ENCODE data around the gene CARMIL1. TPM values are rescaled to one million over a fixed set of nuclear protein-coding genes. Genes with fewer than 3 reads are reported as not detected.

The CARMIL1 gene
- total RNA-seq, 1 donor from 2014 or later: 37.6 TPM

- no peaks in the 10 kb centered on the region for H3K27me3 ChIP-seq
- ATAC-seq: peak; percentile 99
- H3K9me3 ChIP-seq: no peaks in the 10 kb centered on the region
- H3K27ac ChIP-seq: no peak overlapping the region
- H3K36me3 ChIP-seq: no peaks in the 10 kb centered on the region
- intact Hi-C loops (cut with DNase I): no loop called here
- peak; percentile 80 for DNase-seq
- no peak overlapping the region for H3K4me3 ChIP-seq
- TF ChIP-seq CTCF (IDR thresholded peaks at IDR 0.05): peak; percentile 80
- H3K4me1 ChIP-seq: peaks cover 7% of the 10 kb centered on the region
Measured at GRCh38 chr6:25490018-25490801, 211.0 kb downstream of the CARMIL1 start.

- no peaks in the 10 kb centered on the region for H3K27me3 ChIP-seq
- no peaks in the 10 kb centered on the region for H3K36me3 ChIP-seq
- no peak for DNase-seq
- no peak for ATAC-seq
- H3K27ac ChIP-seq: no peak overlapping the region
- intact Hi-C loops (cut with DNase I): no loop called here
- no peak for TF ChIP-seq CTCF (IDR thresholded peaks at IDR 0.05)
- no peaks in the 10 kb centered on the region for H3K9me3 ChIP-seq
- H3K4me3 ChIP-seq: no peak overlapping the region
- peaks cover 7% of the 10 kb centered on the region for H3K4me1 ChIP-seq
Measured at GRCh38 chr6:25492951-25493350, 213.8 kb downstream of the CARMIL1 start.

GRCh38 chr6:25494469-25494868, 215.3 kb downstream of the CARMIL1 start:
- ATAC-seq (no peak), DNase-seq (no peak)
- Histone ChIP-seq H3K27me3 (no peaks in the 10 kb centered on the region), H3K4me3 (no peak overlapping the region), H3K4me1 (peaks cover 7% of the 10 kb centered on the region), H3K9me3 (no peaks in the 10 kb centered on the region), H3K27ac (no peak overlapping the region), H3K36me3 (no peaks in the 10 kb centered on the region)
- intact Hi-C loops (cut with DNase I): no loop called here
- no peak for TF ChIP-seq CTCF (IDR thresholded peaks at IDR 0.05)

GRCh38 chr6:25497383-25498040, 218.3 kb downstream of the CARMIL1 start:
- Histone ChIP-seq H3K27ac (no peak overlapping the region), H3K27me3 (no peaks in the 10 kb centered on the region), H3K36me3 (no peaks in the 10 kb centered on the region), H3K4me1 (no peaks in the 10 kb centered on the region), H3K4me3 (no peak overlapping the region), H3K9me3 (no peaks in the 10 kb centered on the region)
- intact Hi-C loops (cut with DNase I): no loop called here
- ATAC-seq: peak; percentile 62
- DNase-seq: no peak
- no peak for TF ChIP-seq CTCF (IDR thresholded peaks at IDR 0.05)

- H3K9me3 ChIP-seq: no peaks in the 10 kb centered on the region
- H3K27me3 ChIP-seq: no peaks in the 10 kb centered on the region
- no peak for ATAC-seq
- intact Hi-C loops (cut with DNase I): no loop called here
- TF ChIP-seq CTCF (IDR thresholded peaks at IDR 0.05): no peak
- no peak for DNase-seq
- no peaks in the 10 kb centered on the region for H3K4me1 ChIP-seq
- no peak overlapping the region for H3K4me3 ChIP-seq
- no peaks in the 10 kb centered on the region for H3K36me3 ChIP-seq
- H3K27ac ChIP-seq: no peak overlapping the region
Measured at GRCh38 chr6:25498505-25498904, 219.3 kb downstream of the CARMIL1 start.

Data from upper lobe of right lung (tissue), 1 donor.